Suprapubic skin (tissue), 4 donors: ENCODE results near the gene NTHL1.

Experiments
- POLR2A ChIP-seq, 2 donors: fragments of 450-650 bp; IDR thresholded peaks; one replicate each; pipeline ENCODE4 v1.6.1; 2017; ENCODE audit warnings: antibody characterized with exemption in 2 of 2, mild to moderate bottlenecking in 2 of 2, moderate library complexity in 2 of 2
- POLR2AphosphoS5 ChIP-seq, 3 donors: sonication (generic); formaldehyde crosslinking; IDR thresholded peaks; one replicate each; pipeline ENCODE4 v1.6.1; 2017; ENCODE audit warnings: antibody characterized with exemption in 3 of 3
- TF ChIP-seq, protein P1 (sequence below), 2 donors: fragments of 200-600 bp in 1 of 2; fragments of 450-650 bp in 1 of 2; sonication (generic) in 1 of 2; IDR thresholded peaks; one replicate each; pipeline ENCODE4 v1.5.1; 2016 to 2019; ENCODE audit warnings: antibody characterized with exemption in 2 of 2, mild to moderate bottlenecking in 1 of 2, moderate library complexity in 1 of 2

DNA sequence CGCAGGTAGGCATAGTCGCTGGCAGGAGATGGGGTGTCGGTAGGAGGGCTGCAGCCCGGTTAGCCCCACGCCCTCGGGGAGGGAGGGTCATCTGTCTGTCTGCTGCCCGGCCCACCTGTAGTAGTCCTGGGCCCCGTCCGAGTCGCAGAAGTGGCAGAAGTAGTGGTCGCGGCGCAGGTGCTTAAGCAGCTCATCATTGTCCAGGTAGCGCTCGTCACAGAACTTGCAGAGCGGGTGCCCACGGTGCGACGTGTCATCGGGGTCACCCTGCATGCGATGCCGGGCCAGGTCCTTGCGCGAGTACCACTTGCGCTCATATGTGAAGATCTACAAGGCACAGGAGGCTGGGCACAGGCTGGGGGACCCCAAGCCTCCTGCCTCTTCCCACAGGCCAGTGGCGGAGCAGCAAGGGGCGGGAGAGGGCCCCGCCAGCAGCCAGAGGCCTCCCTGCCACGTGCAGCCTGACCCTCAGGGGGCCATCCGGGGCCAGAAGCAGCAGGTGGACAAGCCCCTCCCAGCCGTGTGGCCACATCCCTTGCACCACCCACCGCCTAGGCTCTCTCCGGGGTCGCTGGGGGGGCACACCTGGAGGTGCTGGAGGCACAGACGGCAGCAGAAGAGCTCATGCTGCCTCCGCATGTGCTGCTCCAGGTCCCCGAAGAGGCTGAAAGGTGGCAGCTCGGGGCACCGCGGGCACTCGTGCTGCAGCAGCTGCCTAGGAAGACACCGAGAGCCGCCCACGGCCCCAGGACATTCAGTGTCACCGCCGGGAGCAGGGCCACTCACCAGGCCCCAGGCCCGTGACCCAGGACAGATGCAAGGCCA, 45.0 kb downstream of the NTHL1 start:
- TF ChIP-seq POLR2A (IDR thresholded peaks at IDR 0.05), result no peak
- TF ChIP-seq POLR2AphosphoS5 (IDR thresholded peaks at IDR 0.05), result no peak
- TF ChIP-seq, protein P1, sequence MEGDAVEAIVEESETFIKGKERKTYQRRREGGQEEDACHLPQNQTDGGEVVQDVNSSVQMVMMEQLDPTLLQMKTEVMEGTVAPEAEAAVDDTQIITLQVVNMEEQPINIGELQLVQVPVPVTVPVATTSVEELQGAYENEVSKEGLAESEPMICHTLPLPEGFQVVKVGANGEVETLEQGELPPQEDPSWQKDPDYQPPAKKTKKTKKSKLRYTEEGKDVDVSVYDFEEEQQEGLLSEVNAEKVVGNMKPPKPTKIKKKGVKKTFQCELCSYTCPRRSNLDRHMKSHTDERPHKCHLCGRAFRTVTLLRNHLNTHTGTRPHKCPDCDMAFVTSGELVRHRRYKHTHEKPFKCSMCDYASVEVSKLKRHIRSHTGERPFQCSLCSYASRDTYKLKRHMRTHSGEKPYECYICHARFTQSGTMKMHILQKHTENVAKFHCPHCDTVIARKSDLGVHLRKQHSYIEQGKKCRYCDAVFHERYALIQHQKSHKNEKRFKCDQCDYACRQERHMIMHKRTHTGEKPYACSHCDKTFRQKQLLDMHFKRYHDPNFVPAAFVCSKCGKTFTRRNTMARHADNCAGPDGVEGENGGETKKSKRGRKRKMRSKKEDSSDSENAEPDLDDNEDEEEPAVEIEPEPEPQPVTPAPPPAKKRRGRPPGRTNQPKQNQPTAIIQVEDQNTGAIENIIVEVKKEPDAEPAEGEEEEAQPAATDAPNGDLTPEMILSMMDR (IDR thresholded peaks at IDR 0.05), result no peak
